GM23338 (cell line): ENCODE measurements around the gene DRAXIN. TPM values are rescaled to one million over a fixed set of nuclear protein-coding genes. Genes with fewer than 3 reads are reported as not detected.
A peak's percentile ranks its signal among the peaks of the same experiment; 100 is the strongest.

ENCODE experiments used
- ATAC-seq: fragments of 200-7000 bp; cut with Tn5 transposase; 3 replicates; pipeline ENCODE4 v1.9.1; 2020
- DNase-seq: peaks from one replicate; pipeline ENCODE4 v3.0.0-alpha.2; 2015; ENCODE audit warnings: low spot score
- H2AFZ ChIP-seq: fragments of 200-600 bp; sonication (generic); 2 replicates; pipeline ENCODE4 v1.8.0; 2016; ENCODE audit warnings: antibody characterized with exemption, mild to moderate bottlenecking, moderate library complexity
- H3F3A ChIP-seq: fragments of 200-600 bp; sonication (generic); replicated peaks from 2 replicates; pipeline ENCODE4 v1.8.0; 2017; ENCODE audit warnings: antibody characterized with exemption, mixed run types, low read depth
- H3K27ac ChIP-seq: fragments of 200-600 bp; sonication (generic); 2 replicates; pipeline ENCODE4 v1.6.1; 2016; ENCODE audit warnings: low read depth
- H3K27me3 ChIP-seq: fragments of 200-600 bp; sonication (generic); 2 replicates; pipeline ENCODE4 v1.8.0; 2016; ENCODE audit warnings: mild to moderate bottlenecking, mixed run types, moderate library complexity; ENCODE audit not compliant: insufficient read depth
- H3K36me3 ChIP-seq: fragments of 200-600 bp; sonication (generic); 2 replicates; pipeline ENCODE4 v1.8.0; 2016; ENCODE audit warnings: mild to moderate bottlenecking; ENCODE audit not compliant: insufficient read depth
- H3K4me1 ChIP-seq: fragments of 200-600 bp; sonication (generic); 2 replicates; pipeline ENCODE4 v1.8.0; 2016; ENCODE audit warnings: mild to moderate bottlenecking, moderate library complexity; ENCODE audit not compliant: insufficient read depth
- H3K4me2 ChIP-seq: fragments of 200-600 bp; sonication (generic); 2 replicates; pipeline ENCODE4 v1.7.1; 2017; ENCODE audit warnings: mixed run types
- H3K4me3 ChIP-seq: fragments of 200-600 bp; sonication (generic); 2 replicates; pipeline ENCODE4 v1.6.1; 2016; ENCODE audit warnings: mixed run types
- H3K79me2 ChIP-seq: fragments of 200-600 bp; sonication (generic); replicated peaks from 2 replicates; pipeline ENCODE4 v1.8.0; 2017; ENCODE audit warnings: mild to moderate bottlenecking; ENCODE audit not compliant: insufficient read depth
- H3K9me2 ChIP-seq: fragments of 200-600 bp; sonication (generic); 2 replicates; pipeline ENCODE4 v1.8.0; 2017; ENCODE audit not compliant: insufficient read depth
- H4K20me1 ChIP-seq: fragments of 200-600 bp; sonication (generic); replicated peaks from 2 replicates; pipeline ENCODE4 v1.8.0; 2017; ENCODE audit warnings: mild to moderate bottlenecking; ENCODE audit not compliant: insufficient read depth
- H3K27ac Mint-ChIP-seq: 2 replicates; pipeline ENCODE4 v1.8.0; 2020; ENCODE audit warnings: inconsistent platforms, mild to moderate bottlenecking, moderate library complexity, mixed read lengths
- H3K27me3 Mint-ChIP-seq: 3 replicates; pipeline ENCODE4 v1.8.0; 2022; ENCODE audit warnings: low read depth, mild to moderate bottlenecking, moderate library complexity, mixed read lengths, inconsistent platforms; ENCODE audit not compliant: insufficient read depth, poor library complexity
- H3K36me3 Mint-ChIP-seq: 3 replicates; pipeline ENCODE4 v1.8.0; 2021; ENCODE audit warnings: low read depth, mild to moderate bottlenecking, inconsistent platforms, moderate library complexity, mixed read lengths
- H3K4me1 Mint-ChIP-seq: 3 replicates; pipeline ENCODE4 v1.8.0; 2020; ENCODE audit warnings: mild to moderate bottlenecking, inconsistent platforms, mixed read lengths
- H3K4me3 Mint-ChIP-seq: 3 replicates; pipeline ENCODE4 v1.8.0; 2021; ENCODE audit warnings: moderate library complexity, mild to moderate bottlenecking, inconsistent platforms, mixed read lengths
- H3K9me3 Mint-ChIP-seq: 3 replicates; pipeline ENCODE4 v1.8.0; 2020; ENCODE audit warnings: moderate library complexity, mild to moderate bottlenecking, inconsistent platforms, mixed read lengths
- ETS1 ChIP-seq: IDR thresholded peaks from 2 replicates; pipeline ENCODE4 v1.6.1; 2016; ENCODE audit warnings: antibody characterized with exemption
- EZH2 ChIP-seq: fragments of 200-600 bp; sonication (generic); IDR thresholded peaks from one replicate; pipeline ENCODE4 v1.8.0; 2017; ENCODE audit warnings: antibody characterized with exemption, mild to moderate bottlenecking, low read depth; ENCODE audit not compliant: unreplicated experiment
- JUNB ChIP-seq: IDR thresholded peaks from one replicate; pipeline ENCODE4 v1.6.1; 2016; ENCODE audit warnings: antibody characterized with exemption; ENCODE audit not compliant: unreplicated experiment
- POLR2AphosphoS5 ChIP-seq: IDR thresholded peaks from 2 replicates; pipeline ENCODE4 v1.6.1; 2016; ENCODE audit warnings: antibody characterized with exemption, low read depth
- REST ChIP-seq: IDR thresholded peaks from one replicate; pipeline ENCODE4 v1.6.1; 2018; ENCODE audit warnings: antibody characterized with exemption; ENCODE audit not compliant: unreplicated experiment
- STAT1 ChIP-seq: IDR thresholded peaks from one replicate; pipeline ENCODE4 v1.6.1; 2016; ENCODE audit warnings: antibody characterized with exemption; ENCODE audit not compliant: unreplicated experiment
- ZNF114 ChIP-seq: fragments of 250-450 bp; sonication (Bioruptor Pico); IDR thresholded peaks from 2 replicates; pipeline ENCODE4 v1.5.0; 2020; ENCODE audit warnings: mild to moderate bottlenecking, moderate library complexity
- ZNF331 ChIP-seq: fragments of 250-450 bp; sonication (Bioruptor Pico); IDR thresholded peaks from 2 replicates; pipeline ENCODE4 v1.5.0; 2020; ENCODE audit warnings: low read depth, mild to moderate bottlenecking, moderate library complexity
- polyA plus RNA-seq: library from polyadenylated mRNA; unstranded; fragments of >200 nt; fragmentation: Nextera tagmentation; extraction: Ambion mirVana; gene quantifications from 2 replicates; pipeline ENCODE4 v1.2.1, GENCODE V29; 2016
- total RNA-seq: library from RNA; depleted of rRNA; stranded (reverse); fragments of >200 nt; shearing (Covaris generic); gene quantifications from 2 replicates; pipeline ENCODE4 v1.2.3, GENCODE V29; 2014

The DRAXIN gene
- total and polyA plus RNA-seq, 2 experiments from 2014 or later, result 7.6 to 23.0 TPM

DNA sequence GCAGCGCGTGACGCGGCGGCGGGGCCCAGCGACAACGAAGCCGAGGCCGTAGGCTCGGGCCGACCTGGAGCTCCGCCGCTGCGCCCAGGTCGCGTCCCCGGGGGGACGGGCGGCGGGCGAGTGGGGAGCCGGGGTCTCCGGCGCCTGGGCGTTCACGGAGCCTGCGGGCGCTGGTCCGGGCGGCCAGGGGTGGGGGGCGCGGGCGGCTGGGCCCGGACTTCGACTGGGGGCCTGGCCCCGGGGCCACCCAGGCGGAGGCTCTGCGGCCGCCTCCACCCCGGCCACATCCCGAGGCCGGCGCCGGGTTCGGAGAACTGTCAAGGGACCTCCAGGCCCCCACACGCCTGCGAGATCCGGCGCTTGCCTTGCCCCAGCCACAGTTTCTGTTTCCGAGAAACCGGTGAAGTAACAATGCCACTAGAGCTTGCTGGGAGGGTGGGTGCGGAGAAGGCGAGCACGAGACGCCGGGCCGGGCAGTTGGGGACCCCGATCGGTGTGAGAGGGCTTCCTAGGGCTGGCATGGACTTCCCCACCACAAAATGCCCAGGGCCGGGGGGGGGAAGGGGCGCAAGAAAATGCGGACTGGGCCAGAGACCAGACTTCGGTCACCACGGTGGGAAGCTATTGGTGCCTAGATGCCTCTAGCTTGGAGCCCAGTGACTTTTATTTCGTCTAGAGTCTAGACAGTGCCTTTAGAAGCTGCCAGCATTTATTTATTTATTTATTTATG lies 27.0 kb upstream of the DRAXIN start:
- Mint-ChIP-seq H3K27ac (no peak overlapping the region), H3K4me3 (peak overlapping the region; percentile 66; the same call in 2 of the 3 replicates), H3K27me3 (peaks cover 30% of the 10 kb centered on the region), H3K4me1 (peaks cover 3% of the 10 kb centered on the region; the same call in 1 of the 3 replicates), H3K36me3 (peaks cover 41% of the 10 kb centered on the region), H3K9me3 (no peaks in the 10 kb centered on the region)
- no peaks in the 10 kb centered on the region for H3K4me1 ChIP-seq
- peak; percentile 24 for ATAC-seq
- peak overlapping the region; percentile 86 for H3K4me2 ChIP-seq
- H3K9me2 ChIP-seq, result no peaks in the 10 kb centered on the region
- H4K20me1 ChIP-seq, result peaks cover 15% of the 10 kb centered on the region
- TF ChIP-seq ZNF114 (CRISPR knock-in tag), result no peak
- TF ChIP-seq ETS1, result no peak
- TF ChIP-seq POLR2AphosphoS5, result peak; percentile 75
- TF ChIP-seq EZH2, result no peak
- TF ChIP-seq STAT1, result no peak
- TF ChIP-seq REST, result peak; percentile 2
- H3K27ac ChIP-seq, result peak overlapping the region; percentile 83
- H3K27me3 ChIP-seq, result no peaks in the 10 kb centered on the region
- H3K4me3 ChIP-seq, result peak overlapping the region; percentile 59
- peaks cover 35% of the 10 kb centered on the region for H3F3A ChIP-seq
- H3K79me2 ChIP-seq, result no peaks in the 10 kb centered on the region
- peaks cover 4% of the 10 kb centered on the region; the same call in 1 of the 2 replicates for H3K36me3 ChIP-seq
- no peak overlapping the region for H2AFZ ChIP-seq
- DNase-seq, result peak; percentile 73

GRCh38 chr1:11668516-11668915 lies 23.0 kb upstream of the DRAXIN start:
- peaks cover 6% of the 10 kb centered on the region for H3K36me3 ChIP-seq
- no peak for DNase-seq

More at GRCh38 chr1:11668516-11668915, 23.0 kb upstream of the DRAXIN start:
- H4K20me1 ChIP-seq, result peaks cover 13% of the 10 kb centered on the region
- no peak overlapping the region for H2AFZ ChIP-seq
- H3K4me1 ChIP-seq, result no peaks in the 10 kb centered on the region
- no peaks in the 10 kb centered on the region for H3K27me3 ChIP-seq
- no peaks in the 10 kb centered on the region for H3K79me2 ChIP-seq
- H3K4me1 Mint-ChIP-seq, result peaks cover 3% of the 10 kb centered on the region; the same call in 2 of the 3 replicates
- peak overlapping the region; percentile 56 for H3K27ac ChIP-seq
- no peak overlapping the region for H3K4me3 ChIP-seq
- H3K27ac Mint-ChIP-seq, result 0 out of 2 replicates have a peak overlapping the region, but pooled peaks have one; percentile 43
- peaks cover 33% of the 10 kb centered on the region for H3K27me3 Mint-ChIP-seq
- peaks cover 58% of the 10 kb centered on the region for H3K36me3 Mint-ChIP-seq
- H3K9me2 ChIP-seq, result no peaks in the 10 kb centered on the region
- peaks cover 41% of the 10 kb centered on the region for H3F3A ChIP-seq
- no peak for ATAC-seq
- H3K9me3 Mint-ChIP-seq, result no peaks in the 10 kb centered on the region
- TF ChIP-seq JUNB, result no peak
- TF ChIP-seq EZH2, result no peak
- TF ChIP-seq ZNF331 (CRISPR knock-in tag), result no peak
- TF ChIP-seq REST, result no peak
- no peak overlapping the region for H3K4me3 Mint-ChIP-seq
- H3K4me2 ChIP-seq, result no peak overlapping the region
